Activated CD4-positive, alpha-beta memory T cell treated with anti-CD3 and anti-CD28 coated beads for 36 hours (primary cell): ENCODE data around the gene ARHGAP26. TPM values are rescaled to one million over a fixed set of nuclear protein-coding genes. Genes with fewer than 3 reads are reported as not detected.

Experiments
- CTCF ChIA-PET: fragments of 350-600 bp; sonication (Branson Sonifier 250); formaldehyde crosslinking; loops from one replicate; lab custom pipeline; 2021; ENCODE audit warnings: antibody characterized with exemption, inconsistent platforms; lab: Charles Lee
- POLR2A ChIA-PET: fragments of 350-600 bp; sonication (Branson Sonifier 250); formaldehyde crosslinking; loops from one replicate; lab custom pipeline; 2021; ENCODE audit warnings: antibody characterized with exemption; lab: Charles Lee
- DNase-seq: peaks from one replicate; pipeline ENCODE4 v3.0.0-alpha.2; 2020
- H3K27ac Mint-ChIP-seq: one replicate; pipeline ENCODE4 v1.8.0; 2021; ENCODE audit warnings: mixed read lengths
- H3K27me3 Mint-ChIP-seq: one replicate; pipeline ENCODE4 v1.8.0; 2021; ENCODE audit warnings: mixed read lengths
- H3K36me3 Mint-ChIP-seq: one replicate; pipeline ENCODE4 v1.8.0; 2021; ENCODE audit warnings: mixed read lengths
- H3K4me1 Mint-ChIP-seq: one replicate; pipeline ENCODE4 v1.8.0; 2021; ENCODE audit warnings: low read depth, mixed read lengths
- H3K4me3 Mint-ChIP-seq: one replicate; pipeline ENCODE4 v1.8.0; 2021; ENCODE audit warnings: mild to moderate bottlenecking, mixed read lengths
- H3K9me3 Mint-ChIP-seq: one replicate; pipeline ENCODE4 v1.8.0; 2021; ENCODE audit warnings: mixed read lengths
- intact Hi-C: fragments of 100-400 bp; cut with micrococcal nuclease; formaldehyde crosslinking; loops from one replicate; pipeline ENCODE4 v1.15.1; 2023
- total RNA-seq, 2 experiments: library from RNA; stranded (reverse); gene quantifications; one replicate each; pipeline ENCODE4 v1.2.3, GENCODE V29; 2021

The ARHGAP26 gene
- total RNA-seq, 2 experiments from 2014 or later = 16.4 to 16.9 TPM

DNA sequence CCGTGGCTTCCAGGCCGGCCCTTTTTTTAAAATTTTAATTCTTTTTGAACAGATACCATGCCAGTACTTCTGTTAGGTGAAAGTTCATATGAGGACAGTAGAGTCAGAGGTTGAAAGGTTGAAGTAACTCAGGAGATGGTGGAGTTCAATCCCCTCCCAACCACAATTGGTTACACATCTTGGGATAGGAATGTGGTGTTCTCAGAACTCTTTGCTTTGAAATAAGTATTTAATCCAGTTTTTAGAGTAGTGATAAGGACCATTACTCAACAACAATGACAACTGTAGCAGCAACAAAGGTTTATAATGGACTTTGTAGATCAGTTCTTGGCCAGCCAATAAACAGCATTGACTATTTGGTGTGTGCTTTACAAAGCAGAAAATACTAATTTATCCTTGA, 116.0 kb downstream of the ARHGAP26 start:
- no peak overlapping the region for H3K4me3 Mint-ChIP-seq
- H3K27me3 Mint-ChIP-seq = no peaks in the 10 kb centered on the region
- H3K36me3 Mint-ChIP-seq = peaks cover 3% of the 10 kb centered on the region
- ChIA-PET POLR2A (no interaction called here), CTCF (interaction anchor here (1.0 to 7.3 kb wide), 5 partner anchors 19 to 171 kb away, joined by 3 to 180 read pairs (median 4); no protein-coding TSS in a partner anchor)
- no peaks in the 10 kb centered on the region for H3K9me3 Mint-ChIP-seq
- no peaks in the 10 kb centered on the region for H3K4me1 Mint-ChIP-seq
- H3K27ac Mint-ChIP-seq = no peak overlapping the region
- no peak for DNase-seq
- intact Hi-C loops = no loop called here

- Mint-ChIP-seq H3K36me3 (peaks cover 3% of the 10 kb centered on the region), H3K4me1 (no peaks in the 10 kb centered on the region), H3K27ac (no peak overlapping the region), H3K27me3 (no peaks in the 10 kb centered on the region), H3K9me3 (no peaks in the 10 kb centered on the region), H3K4me3 (no peak overlapping the region)
- intact Hi-C loops = no loop called here
- CTCF ChIA-PET = interaction anchor here (0.6 to 7.3 kb wide), 9 partner anchors 7 to 300 kb away, joined by 3 to 180 read pairs (median 10); no protein-coding TSS in a partner anchor
- POLR2A ChIA-PET = no interaction called here
- DNase-seq = no peak
Observed at GRCh38 chr5:142886956-142887355, 116.8 kb downstream of the ARHGAP26 start.

DNA sequence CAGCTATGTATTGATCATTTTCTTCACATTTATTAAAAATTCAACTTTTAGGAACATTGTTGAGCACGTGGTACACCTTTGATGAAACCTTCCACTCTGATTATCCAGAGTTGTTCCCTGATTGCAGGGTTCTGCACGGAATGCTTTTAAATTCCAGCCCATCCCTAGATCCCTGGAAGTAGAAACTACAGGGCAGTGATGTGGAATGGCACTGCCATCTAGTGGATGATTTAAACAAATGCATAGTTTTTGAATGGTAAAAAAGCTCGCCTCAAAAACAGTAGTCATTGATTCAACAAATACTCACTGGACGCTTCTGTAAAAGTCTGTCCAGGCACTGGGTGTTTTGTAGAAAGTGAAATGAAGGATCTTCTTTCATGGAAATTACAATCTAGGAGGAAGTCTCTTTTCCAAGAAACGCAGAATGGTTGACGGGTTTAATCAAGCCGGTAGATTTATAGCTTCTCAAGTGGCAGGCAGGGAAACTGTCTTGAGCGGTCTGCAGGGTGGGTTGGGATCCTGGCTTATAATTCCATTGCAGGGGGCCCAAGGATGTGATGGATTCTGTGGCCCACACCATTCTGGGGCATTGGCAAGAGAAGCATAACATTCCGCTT, 118.4 kb downstream of the ARHGAP26 start:
- no peak overlapping the region for H3K27ac Mint-ChIP-seq
- H3K4me3 Mint-ChIP-seq = no peak overlapping the region
- intact Hi-C loops = loop anchor here (1.0 to 2.0 kb wide), 3 partner anchors 140 to 175 kb away; no protein-coding TSS in a partner anchor
- CTCF ChIA-PET = interaction anchor here (0.6 to 7.3 kb wide), 64 partner anchors 9 to 1080 kb away, joined by 3 to 180 read pairs (median 5); no protein-coding TSS in a partner anchor
- H3K4me1 Mint-ChIP-seq = no peaks in the 10 kb centered on the region
- DNase-seq = no peak
- H3K36me3 Mint-ChIP-seq = no peaks in the 10 kb centered on the region
- H3K9me3 Mint-ChIP-seq = no peaks in the 10 kb centered on the region
- H3K27me3 Mint-ChIP-seq = no peaks in the 10 kb centered on the region
- POLR2A ChIA-PET = no interaction called here

- no peak overlapping the region for H3K27ac Mint-ChIP-seq
- H3K9me3 Mint-ChIP-seq = no peaks in the 10 kb centered on the region
- DNase-seq = no peak
- H3K4me1 Mint-ChIP-seq = no peaks in the 10 kb centered on the region
- H3K27me3 Mint-ChIP-seq = no peaks in the 10 kb centered on the region
- H3K36me3 Mint-ChIP-seq = peaks cover 8% of the 10 kb centered on the region
- ChIA-PET CTCF (interaction anchor here (0.9 to 7.3 kb wide), 5 partner anchors 11 to 232 kb away, joined by 3 to 145 read pairs (median 18); partner anchors contain the start of gene ARHGAP26), POLR2A (no interaction called here)
- H3K4me3 Mint-ChIP-seq = no peak overlapping the region
- intact Hi-C loops = no loop called here
Observed at GRCh38 chr5:142892021-142892420, 121.8 kb downstream of the ARHGAP26 start.

DNA sequence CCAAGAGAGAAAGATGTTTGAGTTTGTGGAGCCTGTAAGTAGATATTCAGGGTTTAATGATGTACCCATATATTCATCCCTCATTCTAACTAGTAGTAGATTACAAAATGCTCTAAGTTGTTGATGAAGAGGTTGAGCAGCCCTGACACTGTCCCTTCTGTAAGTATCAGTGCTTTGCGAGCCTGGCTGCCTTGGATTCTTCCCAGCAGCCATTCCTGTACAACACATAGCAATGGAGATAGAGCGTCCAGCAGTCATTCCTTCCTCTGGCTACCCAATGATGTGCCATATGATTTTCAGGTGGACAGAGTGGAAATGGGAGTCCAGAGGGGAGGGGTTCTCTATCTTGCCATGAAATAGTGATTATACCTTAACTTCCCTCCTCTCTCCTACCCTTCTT, 124.1 kb downstream of the ARHGAP26 start:
- H3K36me3 Mint-ChIP-seq = peaks cover 8% of the 10 kb centered on the region
- intact Hi-C loops = no loop called here
- ChIA-PET CTCF (no interaction called here), POLR2A (no interaction called here)
- H3K27ac Mint-ChIP-seq = no peak overlapping the region
- H3K9me3 Mint-ChIP-seq = no peaks in the 10 kb centered on the region
- no peaks in the 10 kb centered on the region for H3K27me3 Mint-ChIP-seq
- no peaks in the 10 kb centered on the region for H3K4me1 Mint-ChIP-seq
- H3K4me3 Mint-ChIP-seq = no peak overlapping the region
- DNase-seq = no peak

DNA sequence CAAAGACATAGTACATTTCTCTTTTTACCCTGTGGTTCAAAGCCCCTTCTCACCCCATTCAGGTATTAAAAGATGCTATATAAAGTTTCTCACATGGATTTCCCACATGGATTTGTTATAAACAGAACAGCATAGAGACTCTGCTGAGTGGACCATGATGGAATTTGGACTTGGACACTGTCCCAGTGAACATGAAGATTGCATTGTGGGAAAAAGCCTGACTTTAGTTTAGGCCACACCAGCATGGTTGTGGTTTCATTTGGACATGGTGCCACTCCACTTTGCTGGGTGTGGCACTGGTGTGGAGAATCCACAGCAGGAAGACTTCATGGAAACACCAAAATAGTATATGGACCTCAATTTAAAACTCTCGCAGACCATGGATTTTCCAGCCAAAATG, 124.6 kb downstream of the ARHGAP26 start:
- CTCF ChIA-PET = no interaction called here
- H3K27me3 Mint-ChIP-seq = no peaks in the 10 kb centered on the region
- DNase-seq = no peak
- POLR2A ChIA-PET = no interaction called here
- peaks cover 8% of the 10 kb centered on the region for H3K36me3 Mint-ChIP-seq
- no peak overlapping the region for H3K27ac Mint-ChIP-seq
- H3K9me3 Mint-ChIP-seq = no peaks in the 10 kb centered on the region
- no peaks in the 10 kb centered on the region for H3K4me1 Mint-ChIP-seq
- H3K4me3 Mint-ChIP-seq = no peak overlapping the region
- intact Hi-C loops = no loop called here

DNA sequence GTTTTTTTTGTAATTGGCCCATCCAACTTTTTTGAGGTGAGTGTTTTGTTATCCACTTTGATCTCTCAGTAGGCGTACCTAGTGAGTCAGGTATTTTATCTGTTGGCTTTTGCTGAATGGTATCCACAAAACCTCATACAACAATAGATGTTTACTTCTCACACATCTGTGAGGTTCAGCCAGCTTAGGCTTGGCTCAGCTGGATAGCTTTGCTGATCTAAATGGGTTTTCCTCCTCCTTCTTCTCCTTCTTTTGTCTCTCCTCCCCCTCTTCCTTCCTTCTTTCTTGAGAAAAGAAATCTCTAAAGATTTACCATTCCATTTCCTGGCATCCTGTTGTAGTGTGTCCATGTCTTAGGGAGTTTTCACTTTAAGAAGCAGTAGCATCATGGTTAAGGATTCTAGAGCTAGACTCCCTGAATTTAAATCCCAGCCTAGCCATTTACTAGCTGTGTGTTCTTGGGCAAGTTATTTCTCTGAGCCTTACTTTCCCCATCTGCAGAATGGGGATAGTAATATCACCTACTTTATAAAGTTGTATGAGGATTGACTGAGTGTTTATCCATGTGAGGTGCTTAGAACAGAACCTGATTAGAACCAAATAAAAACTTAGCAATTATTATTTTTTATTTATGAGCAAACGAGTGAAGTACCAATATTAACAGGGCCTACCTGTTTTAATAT, 126.3 kb downstream of the ARHGAP26 start:
- POLR2A ChIA-PET = no interaction called here
- Mint-ChIP-seq H3K36me3 (peaks cover 8% of the 10 kb centered on the region), H3K27me3 (no peaks in the 10 kb centered on the region), H3K27ac (no peak overlapping the region), H3K4me1 (no peaks in the 10 kb centered on the region), H3K9me3 (no peaks in the 10 kb centered on the region), H3K4me3 (no peak overlapping the region)
- CTCF ChIA-PET = interaction anchor here (0.7 to 3.8 kb wide), 7 partner anchors 8 to 1072 kb away, joined by 3 to 33 read pairs (median 3); no protein-coding TSS in a partner anchor
- intact Hi-C loops = no loop called here
- no peak for DNase-seq

GRCh38 chr5:142897328-142897727, 127.2 kb downstream of the ARHGAP26 start:
- H3K27me3 Mint-ChIP-seq = no peaks in the 10 kb centered on the region
- H3K4me1 Mint-ChIP-seq = no peaks in the 10 kb centered on the region
- H3K36me3 Mint-ChIP-seq = peaks cover 8% of the 10 kb centered on the region
- H3K27ac Mint-ChIP-seq = no peak overlapping the region
- DNase-seq = no peak
- H3K4me3 Mint-ChIP-seq = no peak overlapping the region
- POLR2A ChIA-PET = no interaction called here
- no peaks in the 10 kb centered on the region for H3K9me3 Mint-ChIP-seq
- intact Hi-C loops = no loop called here
- CTCF ChIA-PET = interaction anchor here (1.1 to 3.8 kb wide), 6 partner anchors 9 to 199 kb away, joined by 3 to 33 read pairs (median 3); no protein-coding TSS in a partner anchor

GRCh38 chr5:142900927-142901326, 130.8 kb downstream of the ARHGAP26 start:
- H3K4me1 Mint-ChIP-seq = no peaks in the 10 kb centered on the region
- H3K4me3 Mint-ChIP-seq = no peak overlapping the region
- CTCF ChIA-PET = interaction anchor here (0.6 kb wide), 1 partner anchor 57 kb away, joined by 3 read pairs; no protein-coding TSS in a partner anchor
- H3K9me3 Mint-ChIP-seq = no peaks in the 10 kb centered on the region
- H3K27ac Mint-ChIP-seq = no peak overlapping the region
- POLR2A ChIA-PET = no interaction called here
- intact Hi-C loops = no loop called here
- peaks cover 20% of the 10 kb centered on the region for H3K36me3 Mint-ChIP-seq
- no peaks in the 10 kb centered on the region for H3K27me3 Mint-ChIP-seq
- DNase-seq = no peak

- ChIA-PET POLR2A (interaction anchor here (0.6 kb wide), 1 partner anchor 533 kb away, joined by 4 read pairs; no protein-coding TSS in a partner anchor), CTCF (no interaction called here)
- H3K36me3 Mint-ChIP-seq = peaks cover 26% of the 10 kb centered on the region
- intact Hi-C loops = no loop called here
- H3K27me3 Mint-ChIP-seq = no peaks in the 10 kb centered on the region
- DNase-seq = no peak
- no peaks in the 10 kb centered on the region for H3K4me1 Mint-ChIP-seq
- H3K27ac Mint-ChIP-seq = no peak overlapping the region
- H3K4me3 Mint-ChIP-seq = no peak overlapping the region
- no peaks in the 10 kb centered on the region for H3K9me3 Mint-ChIP-seq
Observed at GRCh38 chr5:142901476-142902185, 131.5 kb downstream of the ARHGAP26 start.

DNA sequence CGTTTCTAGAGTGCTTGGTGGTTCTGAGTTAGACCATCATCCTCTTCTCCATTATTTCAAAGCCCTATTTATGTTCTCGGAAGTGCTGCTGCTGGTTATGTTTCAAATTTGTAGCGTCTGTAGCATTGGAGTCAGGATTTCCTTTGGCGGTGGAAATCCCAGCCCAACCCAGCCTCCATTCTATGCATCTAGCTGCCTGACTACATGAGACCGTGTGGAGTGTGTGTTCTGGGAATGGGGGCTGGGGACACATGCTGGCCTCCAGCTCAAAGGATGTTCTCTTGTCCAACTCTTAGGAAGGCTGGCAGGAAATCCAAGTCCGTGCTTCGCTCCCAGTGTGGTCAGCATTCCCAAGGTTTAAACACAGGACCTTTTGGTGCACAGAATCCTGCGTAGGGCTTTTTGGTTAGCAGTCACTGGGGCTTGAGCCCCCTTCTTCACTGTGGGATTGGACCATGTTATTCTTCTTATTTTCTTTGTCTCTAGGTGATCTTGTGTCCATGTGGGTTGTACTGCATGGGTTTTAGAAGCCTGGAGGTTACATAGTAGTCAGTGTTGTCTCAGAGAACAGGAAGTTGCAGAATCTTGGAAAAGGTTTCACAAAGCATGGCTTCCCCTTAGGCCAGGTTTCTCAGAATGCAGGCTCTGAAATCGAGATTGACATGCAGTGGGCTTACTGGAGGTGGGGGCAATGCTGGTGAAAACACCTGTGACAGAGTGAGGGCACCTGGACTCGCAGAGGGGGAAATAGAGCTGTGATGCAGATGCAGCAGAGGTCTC, 132.2 kb downstream of the ARHGAP26 start:
- Mint-ChIP-seq H3K27ac (no peak overlapping the region), H3K4me1 (no peaks in the 10 kb centered on the region), H3K36me3 (peaks cover 30% of the 10 kb centered on the region), H3K9me3 (no peaks in the 10 kb centered on the region), H3K4me3 (no peak overlapping the region), H3K27me3 (no peaks in the 10 kb centered on the region)
- intact Hi-C loops = no loop called here
- ChIA-PET POLR2A (interaction anchor here (0.6 kb wide), 1 partner anchor 532 kb away, joined by 4 read pairs; no protein-coding TSS in a partner anchor), CTCF (no interaction called here)
- no peak for DNase-seq
